HG03066 (cell line): ENCODE results near the gene TOP2A.

Experiments
- ATAC-seq: cut with Tn5 transposase; IDR thresholded peaks from one replicate; pipeline ENCODE4 v1.9.1; 2021; ENCODE audit warnings: low read depth; ENCODE audit not compliant: unreplicated experiment

TOP2A gene

GRCh38 chr17:40362696-40363110 is 55.0 kb downstream of the TOP2A start:
- peak; percentile 60 for ATAC-seq

GRCh38 chr17:40361925-40362695 is 55.6 kb downstream of the TOP2A start:
- no peak for ATAC-seq

GRCh38 chr17:40361063-40361924 is 56.4 kb downstream of the TOP2A start:
- no peak for ATAC-seq

- no peak for ATAC-seq
Observed at GRCh38 chr17:40360091-40360490, 57.6 kb downstream of the TOP2A start.

GRCh38 chr17:40358323-40359038 is 59.2 kb downstream of the TOP2A start:
- no peak for ATAC-seq

- ATAC-seq, result no peak
Observed at GRCh38 chr17:40356990-40357881, 60.5 kb downstream of the TOP2A start.

GRCh38 chr17:40355804-40356758 is 61.6 kb downstream of the TOP2A start:
- ATAC-seq, result no peak

GRCh38 chr17:40355123-40355803 is 62.4 kb downstream of the TOP2A start:
- ATAC-seq, result no peak

- no peak for ATAC-seq
Observed at GRCh38 chr17:40354221-40355122, 63.2 kb downstream of the TOP2A start.

- no peak for ATAC-seq
Observed at GRCh38 chr17:40352779-40353394, 64.8 kb downstream of the TOP2A start.

- no peak for ATAC-seq
Observed at GRCh38 chr17:40352237-40352778, 65.4 kb downstream of the TOP2A start.

GRCh38 chr17:40351359-40352236 is 66.1 kb downstream of the TOP2A start:
- ATAC-seq, result no peak

- no peak for ATAC-seq
Observed at GRCh38 chr17:40350689-40351358, 66.9 kb downstream of the TOP2A start.

GRCh38 chr17:40349895-40350688 is 67.6 kb downstream of the TOP2A start:
- ATAC-seq, result no peak
